Mucosa of descending colon (tissue), 3 donors: ENCODE data around the gene PRELP. TPM values are rescaled to one million over a fixed set of nuclear protein-coding genes. Genes with fewer than 3 reads are reported as not detected.

Experiments
- ATAC-seq: fragments of 200-7000 bp; cut with Tn5 transposase; one replicate; pipeline ENCODE4 v1.9.1; 2020; ENCODE audit warnings: mild to moderate bottlenecking, moderate library complexity
- DNase-seq, 3 donors: peaks; one replicate each; pipeline ENCODE4 v3.0.0-alpha.2; 2020
- H3K36me3 ChIP-seq: fragments of 200-600 bp; one replicate; pipeline ENCODE4 v1.8.0; 2021; ENCODE audit warnings: low read depth, mild to moderate bottlenecking
- H3K4me1 ChIP-seq: fragments of 200-600 bp; one replicate; pipeline ENCODE4 v1.8.0; 2021; ENCODE audit warnings: low read depth, mild to moderate bottlenecking
- H3K4me3 ChIP-seq: fragments of 200-600 bp; one replicate; pipeline ENCODE4 v1.8.0; 2021; ENCODE audit warnings: mild to moderate bottlenecking
- H3K9me3 ChIP-seq: fragments of 200-600 bp; one replicate; pipeline ENCODE4 v1.8.0; 2021; ENCODE audit warnings: mild to moderate bottlenecking
- intact Hi-C, 2 donors: fragments of 100-400 bp; cut with DNase I in 1 of 2; cut with micrococcal nuclease in 1 of 2; formaldehyde crosslinking; loops; one replicate each; pipeline versions ENCODE4 v1.11.0 to v1.11.1; 2022; cut with DNase I, micrococcal nuclease
- long read RNA-seq, 2 donors: library from polyadenylated mRNA; unstranded; transcript quantifications; one replicate each; pipeline ENCODE4 v2.0.0, GENCODE V29; 2019 to 2021
- total RNA-seq, 3 donors: library from RNA; stranded (reverse); fragmentation: NEBNext Ultra II Directional in 2 of 3; extraction: Animal tissue kit (Norgen Biotek cat#: 25700) in 2 of 3; gene quantifications; one replicate each; pipeline versions ENCODE4 v1.2.1 to v1.2.4, GENCODE V29; 2021 to 2023
- TF ChIP-seq, protein P1 (sequence below): fragments of 200-600 bp; IDR thresholded peaks from one replicate; pipeline ENCODE4 v1.8.0; 2022; ENCODE audit warnings: antibody characterized with exemption, mild to moderate bottlenecking
- donor health status: DM: no; HTN: no; CAD: no; lungs with moderate emphysema.
- donor health status: DM: no; HTN: no; CAD: no.
- donor health status: DM: no; HTN: yes; CAD: no.

PRELP gene
- 100 to 1,000 TPM in 1 of 3 donors, 1 to 10 TPM in 2; 5.5 to 174 (median 5.6) TPM for total RNA-seq
- long read RNA-seq, donor 1, full-length matches to known transcripts = 109 of 223 reads
- long read RNA-seq, donor 1, partial matches to known transcripts = 54 of 223 reads
- long read RNA-seq, donor 1, other reads (novel, unspliced or antisense) = 60 of 223 reads
- long read RNA-seq, donor 2, full-length matches to known transcripts = 3 of 3 reads
- long read RNA-seq, donor 2, partial matches to known transcripts = 0 of 3 reads
- long read RNA-seq, donor 2, other reads (novel, unspliced or antisense) = 0 of 3 reads

GRCh38 chr1:203475012-203475981 lies at the start of gene PRELP:
Gene PRELP, plus strand, starts transcription at chr1:203475806. Its CDS starts 7,379 bp downstream, at chr1:203483185.
- H3K36me3 ChIP-seq = no peaks in the 10 kb centered on the region
- TF ChIP-seq, protein P1, sequence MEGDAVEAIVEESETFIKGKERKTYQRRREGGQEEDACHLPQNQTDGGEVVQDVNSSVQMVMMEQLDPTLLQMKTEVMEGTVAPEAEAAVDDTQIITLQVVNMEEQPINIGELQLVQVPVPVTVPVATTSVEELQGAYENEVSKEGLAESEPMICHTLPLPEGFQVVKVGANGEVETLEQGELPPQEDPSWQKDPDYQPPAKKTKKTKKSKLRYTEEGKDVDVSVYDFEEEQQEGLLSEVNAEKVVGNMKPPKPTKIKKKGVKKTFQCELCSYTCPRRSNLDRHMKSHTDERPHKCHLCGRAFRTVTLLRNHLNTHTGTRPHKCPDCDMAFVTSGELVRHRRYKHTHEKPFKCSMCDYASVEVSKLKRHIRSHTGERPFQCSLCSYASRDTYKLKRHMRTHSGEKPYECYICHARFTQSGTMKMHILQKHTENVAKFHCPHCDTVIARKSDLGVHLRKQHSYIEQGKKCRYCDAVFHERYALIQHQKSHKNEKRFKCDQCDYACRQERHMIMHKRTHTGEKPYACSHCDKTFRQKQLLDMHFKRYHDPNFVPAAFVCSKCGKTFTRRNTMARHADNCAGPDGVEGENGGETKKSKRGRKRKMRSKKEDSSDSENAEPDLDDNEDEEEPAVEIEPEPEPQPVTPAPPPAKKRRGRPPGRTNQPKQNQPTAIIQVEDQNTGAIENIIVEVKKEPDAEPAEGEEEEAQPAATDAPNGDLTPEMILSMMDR = no peak
- DNase-seq = peak in 2 of 3 donors; percentile 40 to 47
- no peak within 1 kb of the TSS for H3K4me3 ChIP-seq
- H3K9me3 ChIP-seq = no peaks in the 10 kb centered on the region
- intact Hi-C loops = no loop called here
- H3K4me1 ChIP-seq = peaks cover 7% of the 10 kb centered on the region
- ATAC-seq = peak; percentile 66

DNA sequence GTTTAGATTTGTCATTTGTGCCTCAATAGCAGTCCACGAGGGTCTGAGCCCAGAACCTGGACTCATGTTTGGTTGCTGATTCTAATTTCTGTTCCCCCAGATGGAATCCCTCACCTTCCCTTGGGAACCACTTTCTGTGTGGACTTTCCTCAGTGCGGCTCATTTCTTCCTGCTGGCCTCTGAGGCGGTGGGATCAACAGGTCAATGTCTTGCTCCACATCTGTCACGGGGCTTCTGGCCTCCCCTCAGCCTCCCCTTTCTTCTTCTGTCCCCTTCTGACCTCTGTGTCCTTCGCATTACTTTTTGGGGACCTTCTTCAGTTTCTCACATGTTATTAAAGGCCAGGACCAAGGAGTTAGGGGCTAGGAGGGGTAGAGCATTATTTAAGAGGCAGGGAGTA lies 49.2 kb upstream of the PRELP start:
- H3K36me3 ChIP-seq = no peaks in the 10 kb centered on the region
- TF ChIP-seq, protein P1 = no peak
- intact Hi-C loops = no loop called here
- ATAC-seq = no peak
- no peak for DNase-seq
- no peak overlapping the region for H3K4me3 ChIP-seq
- peaks cover 34% of the 10 kb centered on the region for H3K4me1 ChIP-seq
- H3K9me3 ChIP-seq = no peaks in the 10 kb centered on the region

GRCh38 chr1:203426870-203427269 lies 48.7 kb upstream of the PRELP start:
- peaks cover 34% of the 10 kb centered on the region for H3K4me1 ChIP-seq
- ATAC-seq (peak; percentile 65), DNase-seq (peak; percentile 69 to 78 (median 74))
- H3K36me3 ChIP-seq = no peaks in the 10 kb centered on the region
- TF ChIP-seq, protein P1 = no peak
- no peak overlapping the region for H3K4me3 ChIP-seq
- no peaks in the 10 kb centered on the region for H3K9me3 ChIP-seq
- intact Hi-C loops = no loop called here

- Histone ChIP-seq H3K4me3 (no peak overlapping the region), H3K4me1 (peaks cover 34% of the 10 kb centered on the region), H3K9me3 (no peaks in the 10 kb centered on the region), H3K36me3 (no peaks in the 10 kb centered on the region)
- TF ChIP-seq, protein P1 = no peak
- ATAC-seq (no peak), DNase-seq (no peak)
- intact Hi-C loops = no loop called here
These were observed 48.2 kb upstream of the PRELP start for GRCh38 chr1:203427451-203427850.

- Histone ChIP-seq H3K36me3 (no peaks in the 10 kb centered on the region), H3K4me3 (peak overlapping the region; percentile 15), H3K4me1 (peaks cover 29% of the 10 kb centered on the region), H3K9me3 (no peaks in the 10 kb centered on the region)
- ATAC-seq (peak; percentile 72), DNase-seq (peak; percentile 62 to 82 (median 76))
- TF ChIP-seq, protein P1 = no peak
- intact Hi-C loops = no loop called here
These were observed 46.5 kb upstream of the PRELP start for GRCh38 chr1:203428981-203429599.
